Nephron (organoid): ENCODE results near the gene SLC5A3.

Experiments
- H3K27ac Mint-ChIP-seq, 3 experiments: 2 replicates each; pipeline ENCODE4 v1.8.0; 2020; ENCODE audit warnings: mixed read lengths in 3 of 3, mild to moderate bottlenecking in 2 of 3, moderate library complexity in 1 of 3
- H3K27me3 Mint-ChIP-seq: 2 replicates; pipeline ENCODE4 v1.8.0; 2021; ENCODE audit warnings: low read depth, mild to moderate bottlenecking, moderate library complexity, mixed read lengths
- H3K36me3 Mint-ChIP-seq: 2 replicates; pipeline ENCODE4 v1.8.0; 2020; ENCODE audit warnings: low read depth, mixed read lengths
- H3K4me1 Mint-ChIP-seq: 2 replicates; pipeline ENCODE4 v1.8.0; 2020; ENCODE audit warnings: mixed read lengths
- H3K4me3 Mint-ChIP-seq, 3 experiments: 2 replicates each; pipeline ENCODE4 v1.8.0; 2020; ENCODE audit warnings: mild to moderate bottlenecking in 3 of 3, mixed read lengths in 3 of 3, moderate library complexity in 2 of 3
- H3K9me3 Mint-ChIP-seq: 2 replicates; pipeline ENCODE4 v1.8.0; 2020; ENCODE audit warnings: mixed read lengths
- TF ChIP-seq, protein P1 (sequence below), 3 experiments: fragments of 200-600 bp; sonication (generic); IDR thresholded peaks; one replicate each; pipeline ENCODE4 v1.5.0; 2021; ENCODE audit warnings: antibody characterized with exemption in 3 of 3; ENCODE audit not compliant: unreplicated experiment in 3 of 3

Gene SLC5A3

DNA sequence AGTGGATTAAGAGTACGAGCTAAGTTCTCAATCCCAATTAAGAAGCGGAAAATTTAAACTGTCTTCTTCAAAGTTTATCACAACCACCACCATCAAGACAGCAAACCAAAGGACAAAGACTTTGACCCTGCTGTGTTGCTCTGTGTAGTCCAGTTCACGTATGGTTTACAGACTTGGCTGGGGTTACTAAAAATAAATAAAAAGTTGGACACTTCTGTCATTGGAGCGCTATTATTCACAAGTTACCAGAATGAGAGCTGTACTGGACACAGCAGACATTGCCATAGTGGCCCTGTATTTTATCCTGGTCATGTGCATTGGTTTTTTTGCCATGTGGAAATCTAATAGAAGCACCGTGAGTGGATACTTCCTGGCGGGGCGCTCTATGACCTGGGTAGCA is 21.6 kb downstream of the SLC5A3 start:
- H3K36me3 Mint-ChIP-seq, result peaks cover 61% of the 10 kb centered on the region
- no peaks in the 10 kb centered on the region for H3K9me3 Mint-ChIP-seq
- peaks cover 27% of the 10 kb centered on the region for H3K4me1 Mint-ChIP-seq
- H3K27me3 Mint-ChIP-seq, result no peaks in the 10 kb centered on the region
- H3K27ac Mint-ChIP-seq, result no peak overlapping the region
- TF ChIP-seq, protein P1, sequence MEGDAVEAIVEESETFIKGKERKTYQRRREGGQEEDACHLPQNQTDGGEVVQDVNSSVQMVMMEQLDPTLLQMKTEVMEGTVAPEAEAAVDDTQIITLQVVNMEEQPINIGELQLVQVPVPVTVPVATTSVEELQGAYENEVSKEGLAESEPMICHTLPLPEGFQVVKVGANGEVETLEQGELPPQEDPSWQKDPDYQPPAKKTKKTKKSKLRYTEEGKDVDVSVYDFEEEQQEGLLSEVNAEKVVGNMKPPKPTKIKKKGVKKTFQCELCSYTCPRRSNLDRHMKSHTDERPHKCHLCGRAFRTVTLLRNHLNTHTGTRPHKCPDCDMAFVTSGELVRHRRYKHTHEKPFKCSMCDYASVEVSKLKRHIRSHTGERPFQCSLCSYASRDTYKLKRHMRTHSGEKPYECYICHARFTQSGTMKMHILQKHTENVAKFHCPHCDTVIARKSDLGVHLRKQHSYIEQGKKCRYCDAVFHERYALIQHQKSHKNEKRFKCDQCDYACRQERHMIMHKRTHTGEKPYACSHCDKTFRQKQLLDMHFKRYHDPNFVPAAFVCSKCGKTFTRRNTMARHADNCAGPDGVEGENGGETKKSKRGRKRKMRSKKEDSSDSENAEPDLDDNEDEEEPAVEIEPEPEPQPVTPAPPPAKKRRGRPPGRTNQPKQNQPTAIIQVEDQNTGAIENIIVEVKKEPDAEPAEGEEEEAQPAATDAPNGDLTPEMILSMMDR (IDR thresholded peaks at IDR 0.05; ENCODE audit: unreplicated experiment in 3 of 3), result no peak
- no peak overlapping the region for H3K4me3 Mint-ChIP-seq

DNA sequence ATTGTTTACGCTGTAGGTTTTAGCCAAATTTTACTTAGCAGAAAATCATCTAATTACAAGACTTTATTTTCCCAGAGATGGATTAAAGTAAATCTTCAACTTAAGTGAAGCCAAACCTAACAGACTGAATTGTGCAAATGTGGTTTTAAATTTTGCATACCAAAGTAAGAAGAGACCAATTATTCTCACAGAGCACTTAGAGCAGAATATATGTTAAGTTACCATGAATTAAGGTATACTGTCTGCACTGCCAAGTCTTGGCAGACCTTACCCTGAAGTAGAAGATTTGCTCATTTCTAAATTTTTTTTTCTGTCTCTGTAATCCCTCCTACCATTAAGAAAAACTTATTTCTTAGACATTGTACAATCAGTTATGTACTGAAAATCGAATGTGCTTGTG is 24.1 kb downstream of the SLC5A3 start:
- peaks cover 65% of the 10 kb centered on the region for H3K36me3 Mint-ChIP-seq
- H3K27me3 Mint-ChIP-seq, result no peaks in the 10 kb centered on the region
- no peaks in the 10 kb centered on the region for H3K9me3 Mint-ChIP-seq
- TF ChIP-seq, protein P1 (IDR thresholded peaks at IDR 0.05; ENCODE audit: unreplicated experiment in 3 of 3), result no peak
- no peak overlapping the region for H3K27ac Mint-ChIP-seq
- peaks cover 19% of the 10 kb centered on the region for H3K4me1 Mint-ChIP-seq
- no peak overlapping the region for H3K4me3 Mint-ChIP-seq

DNA sequence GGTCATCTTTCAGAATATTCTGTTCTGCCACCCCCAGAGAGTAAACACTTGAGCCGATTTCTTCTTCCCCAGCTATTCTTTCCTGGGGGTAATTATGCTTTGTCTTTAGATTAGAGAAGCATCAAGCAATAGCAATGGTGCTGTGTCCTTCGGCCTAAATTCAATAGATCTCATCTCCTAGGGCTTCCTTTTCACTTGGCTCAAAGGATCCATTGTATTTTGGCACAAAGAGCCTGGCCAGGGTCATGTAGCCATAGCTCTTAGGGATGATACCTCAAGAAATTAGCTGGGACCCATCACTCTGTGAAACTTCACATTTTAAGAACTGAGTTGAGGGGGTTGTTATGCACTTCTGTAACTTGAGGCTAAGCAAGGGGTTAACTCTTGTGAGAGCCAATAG is 27.0 kb downstream of the SLC5A3 start:
- no peaks in the 10 kb centered on the region for H3K27me3 Mint-ChIP-seq
- H3K4me1 Mint-ChIP-seq, result peaks cover 10% of the 10 kb centered on the region
- no peak overlapping the region for H3K4me3 Mint-ChIP-seq
- H3K36me3 Mint-ChIP-seq, result peaks cover 66% of the 10 kb centered on the region
- H3K27ac Mint-ChIP-seq, result no peak overlapping the region
- no peaks in the 10 kb centered on the region for H3K9me3 Mint-ChIP-seq
- TF ChIP-seq, protein P1 (IDR thresholded peaks at IDR 0.05; ENCODE audit: unreplicated experiment in 3 of 3), result no peak

DNA sequence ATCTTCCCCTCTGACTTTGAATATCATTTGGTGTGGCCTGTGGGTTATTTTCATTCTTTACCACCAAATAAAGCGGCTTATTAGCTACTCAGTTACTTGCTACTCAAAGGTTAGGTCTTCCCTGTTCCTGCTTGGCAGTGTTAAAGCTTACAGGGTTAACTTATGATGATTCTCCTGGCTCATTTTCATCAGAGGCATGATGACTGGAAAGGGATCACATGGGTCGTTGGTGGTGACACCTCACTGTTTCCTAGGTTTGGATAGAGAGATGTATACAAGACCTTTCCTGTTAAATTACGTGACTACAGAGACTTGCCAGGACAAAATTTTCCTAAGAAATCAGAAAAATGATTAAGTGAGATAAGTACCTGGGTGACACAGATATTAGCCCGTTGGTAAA is 27.4 kb downstream of the SLC5A3 start:
- Mint-ChIP-seq H3K4me1 (peaks cover 10% of the 10 kb centered on the region), H3K9me3 (no peaks in the 10 kb centered on the region), H3K27ac (no peak overlapping the region), H3K4me3 (no peak overlapping the region), H3K36me3 (peaks cover 61% of the 10 kb centered on the region), H3K27me3 (no peaks in the 10 kb centered on the region)
- TF ChIP-seq, protein P1 (IDR thresholded peaks at IDR 0.05; ENCODE audit: unreplicated experiment in 3 of 3), result no peak

DNA sequence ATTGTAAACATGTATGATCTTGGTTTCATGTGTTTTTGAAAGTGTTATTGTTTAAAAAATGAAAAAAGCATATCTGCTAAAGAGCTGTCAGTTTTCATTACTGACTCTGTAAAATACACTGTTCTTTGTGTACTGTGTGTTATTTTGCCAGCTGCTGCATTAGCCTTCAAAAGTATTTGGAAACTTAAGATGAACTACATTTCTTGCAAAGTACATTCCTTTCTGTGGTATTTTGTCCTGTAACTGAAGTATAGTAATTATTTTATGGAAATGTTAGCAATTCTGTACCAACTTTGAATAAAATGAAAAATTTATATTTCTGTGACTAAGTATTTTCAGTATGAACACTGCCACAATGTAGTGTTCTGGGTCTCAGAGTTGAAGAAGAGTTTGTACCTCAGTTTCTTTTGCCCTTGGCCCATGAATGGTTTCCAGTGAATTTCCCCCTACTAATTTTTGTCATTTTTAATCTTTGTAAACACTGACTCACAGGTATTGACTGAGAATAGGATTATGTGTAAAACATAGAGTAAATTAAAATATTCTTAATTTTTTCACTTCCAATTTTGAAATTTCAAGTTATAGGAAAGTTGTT is 32.7 kb downstream of the SLC5A3 start:
- TF ChIP-seq, protein P1 (IDR thresholded peaks at IDR 0.05; ENCODE audit: unreplicated experiment in 3 of 3), result no peak
- no peak overlapping the region for H3K4me3 Mint-ChIP-seq
- H3K4me1 Mint-ChIP-seq, result peaks cover 6% of the 10 kb centered on the region
- no peaks in the 10 kb centered on the region for H3K9me3 Mint-ChIP-seq
- no peak overlapping the region for H3K27ac Mint-ChIP-seq
- no peaks in the 10 kb centered on the region for H3K27me3 Mint-ChIP-seq
- H3K36me3 Mint-ChIP-seq, result peaks cover 45% of the 10 kb centered on the region

DNA sequence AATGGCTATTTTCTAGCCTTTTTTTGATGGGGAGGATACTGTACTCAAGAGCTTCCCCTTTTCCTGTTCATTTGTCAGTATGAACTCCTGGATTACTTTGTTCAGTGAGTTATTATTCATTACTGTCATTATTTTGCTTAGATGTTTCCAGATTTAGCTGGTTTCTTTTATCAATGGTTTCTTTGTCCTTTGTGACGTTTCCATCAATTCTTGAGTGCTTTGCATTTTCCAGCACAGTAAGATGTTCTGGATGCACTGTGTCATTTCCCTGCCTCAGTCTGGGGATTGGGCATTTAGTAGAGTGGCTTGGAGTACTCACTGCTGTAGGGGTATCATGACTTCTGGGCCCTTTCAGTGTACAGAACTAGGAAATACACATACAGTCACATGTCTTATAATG is 34.2 kb downstream of the SLC5A3 start:
- H3K27me3 Mint-ChIP-seq, result no peaks in the 10 kb centered on the region
- no peak overlapping the region for H3K4me3 Mint-ChIP-seq
- H3K9me3 Mint-ChIP-seq, result no peaks in the 10 kb centered on the region
- H3K4me1 Mint-ChIP-seq, result peaks cover 6% of the 10 kb centered on the region
- no peak overlapping the region for H3K27ac Mint-ChIP-seq
- TF ChIP-seq, protein P1 (IDR thresholded peaks at IDR 0.05; ENCODE audit: unreplicated experiment in 3 of 3), result no peak
- H3K36me3 Mint-ChIP-seq, result peaks cover 45% of the 10 kb centered on the region
